Ovary (tissue), 9 donors: ENCODE results near the gene TAGLN2. TPM values are rescaled to one million over a fixed set of nuclear protein-coding genes. Genes with fewer than 3 reads are reported as not detected.

Experiments used
- DNase-seq, 5 donors: peaks; one replicate each; pipeline ENCODE4 v3.0.0-alpha.2; 2019 to 2020
- H3K27ac ChIP-seq, 2 donors: fragments of 200-600 bp; one replicate each; pipeline versions ENCODE4 v1.5.1 to v1.8.0; 2019 to 2022
- H3K27me3 ChIP-seq: fragments of 200-600 bp; one replicate; pipeline ENCODE4 v1.8.0; 2022
- H3K36me3 ChIP-seq: fragments of 200-600 bp; sonication (generic); one replicate; pipeline ENCODE4 v1.5.1; 2019
- H3K4me1 ChIP-seq: one replicate; pipeline ENCODE4 v1.8.1; 2013; ENCODE audit warnings: mild to moderate bottlenecking, moderate library complexity; ENCODE audit not compliant: insufficient read depth
- H3K4me3 ChIP-seq: fragments of 200-600 bp; sonication (generic); one replicate; pipeline ENCODE4 v1.5.1; 2017
- H3K9me3 ChIP-seq, 2 donors: fragments of 200-600 bp in 1 of 2; sonication (generic) in 1 of 2; one replicate each; pipeline versions ENCODE4 v1.5.1 to v1.8.1; 2013 to 2019; ENCODE audit warnings: mild to moderate bottlenecking in 1 of 2, moderate library complexity in 1 of 2
- EP300 ChIP-seq: sonication (generic); formaldehyde crosslinking; IDR thresholded peaks from one replicate; pipeline ENCODE4 v1.6.1; 2017; ENCODE audit warnings: antibody characterized with exemption
- POLR2A ChIP-seq: fragments of 450-650 bp; IDR thresholded peaks from one replicate; pipeline ENCODE4 v1.6.1; 2017; ENCODE audit warnings: antibody characterized with exemption, mild to moderate bottlenecking, moderate library complexity
- WGBS, 3 donors: extraction: QIAGEN DNeasy Blood & Tissue Kit in 1 of 3; methylation state at CpG; one replicate each; pipeline versions ENCODE4 v1.1.5 to v1.1.7; 2013 to 2017; 5-methylcytosine and 5-hydroxymethylcytosine counted together
- intact Hi-C, 4 donors: fragments of 100-400 bp; cut with DNase I; formaldehyde crosslinking; loops; one replicate each; pipeline versions ENCODE4 v1.11.0 to v1.15.1; 2022 to 2023
- polyA plus RNA-seq, 2 donors: library from polyadenylated mRNA; stranded (reverse); fragments of 200-250 nt in 1 of 2; fragments of 350-450 nt in 1 of 2; fragmentation: Illumina TruSeq in 1 of 2; extraction: RNeasy Lipid Tissue Mini Kit (QIAGEN cat#74804) in 1 of 2; gene quantifications; one replicate each; pipeline ENCODE4 v1.2.3, GENCODE V29; 2013 to 2014
- total RNA-seq, 7 donors: library from RNA; depleted of rRNA in 2 of 7; stranded (reverse); fragments of >200 nt in 2 of 7; fragmentation: NEBNext Ultra II Directional in 3 of 7; extraction: Animal tissue kit (Norgen Biotek cat#: 25700) in 3 of 7; gene quantifications; one replicate each; pipeline versions ENCODE4 v1.1.0 to v1.2.4, GENCODE V29; 2016 to 2023
- TF ChIP-seq, protein P1 (sequence below), 3 donors: fragments of 450-650 bp in 2 of 3; fragments of 200-600 bp in 1 of 3; IDR thresholded peaks; one replicate each; pipeline versions ENCODE4 v1.5.1 to v1.8.0; 2016 to 2022; ENCODE audit warnings: antibody characterized with exemption in 3 of 3, mild to moderate bottlenecking in 1 of 3
- donor health status: DM: no; HTN: no; CAD: no; lungs with moderate emphysema.
- donor health status: DM: no; HTN: no; CAD: no.
- donor health status: Bipolar disorder and iron deficiency.
- donor health status: DM: yes; HTN: yes; CAD: no.
- donor health status: DM: no; HTN: no; CAD: no.
- donor health status: DM: yes; HTN: yes; CAD: no.

TAGLN2 gene
- total and polyA plus RNA-seq, 9 donors: 81.8 to 266 (median 174) TPM

DNA sequence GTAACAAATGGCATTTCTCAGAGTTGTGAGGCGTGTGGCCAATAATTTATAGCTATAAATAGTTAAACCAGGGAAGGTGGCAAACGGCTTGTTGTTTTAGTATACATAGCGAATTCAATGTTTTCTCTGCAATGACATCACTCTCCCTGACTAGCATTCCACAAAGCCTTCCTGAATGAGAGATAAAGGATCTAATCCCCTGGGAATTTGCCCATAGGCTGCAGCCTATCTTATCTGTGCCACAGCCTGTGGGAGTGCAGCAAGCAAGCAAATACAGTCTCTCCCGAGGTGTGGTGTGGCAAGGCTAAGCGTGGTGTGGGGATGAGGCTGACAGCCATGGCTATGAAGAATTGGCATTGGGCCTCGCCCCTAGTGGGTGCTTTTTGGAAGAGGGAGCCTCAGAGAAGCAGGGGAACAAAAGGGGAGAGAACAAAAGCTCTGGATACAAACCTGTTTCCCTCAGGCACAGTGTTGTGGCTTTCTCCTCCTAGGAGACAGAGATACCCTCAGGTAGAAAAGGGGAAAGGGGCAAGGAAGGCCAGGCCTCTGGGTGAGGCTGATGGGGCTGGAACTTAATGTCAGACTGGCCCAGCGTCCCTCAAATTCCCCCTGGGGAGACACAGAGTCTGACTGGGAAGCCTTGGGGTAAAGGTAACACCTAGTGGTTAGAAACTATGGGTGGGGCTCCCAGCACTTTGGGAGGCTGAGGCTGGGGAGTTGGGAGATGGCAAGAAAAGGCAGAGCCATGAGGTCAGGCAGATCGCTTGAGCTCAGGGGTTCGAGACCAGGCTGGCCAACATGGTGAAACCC lies 8.9 kb downstream of the TAGLN2 start:
- no peaks in the 10 kb centered on the region for H3K27me3 ChIP-seq
- H3K4me1 ChIP-seq: peaks cover 2% of the 10 kb centered on the region
- H3K27ac ChIP-seq: peak overlapping the region in 1 of 2 donors; percentile 33
- H3K36me3 ChIP-seq: no peaks in the 10 kb centered on the region
- intact Hi-C loops: no loop called here
- no peaks in the 10 kb centered on the region for H3K9me3 ChIP-seq
- 46 to 48% (median 47%) methylated on average over 9 of the region's 9 CpGs for WGBS, 3 donors
- DNase-seq: no peak
- TF ChIP-seq POLR2A (no peak), EP300 (no peak)
- TF ChIP-seq, protein P1, sequence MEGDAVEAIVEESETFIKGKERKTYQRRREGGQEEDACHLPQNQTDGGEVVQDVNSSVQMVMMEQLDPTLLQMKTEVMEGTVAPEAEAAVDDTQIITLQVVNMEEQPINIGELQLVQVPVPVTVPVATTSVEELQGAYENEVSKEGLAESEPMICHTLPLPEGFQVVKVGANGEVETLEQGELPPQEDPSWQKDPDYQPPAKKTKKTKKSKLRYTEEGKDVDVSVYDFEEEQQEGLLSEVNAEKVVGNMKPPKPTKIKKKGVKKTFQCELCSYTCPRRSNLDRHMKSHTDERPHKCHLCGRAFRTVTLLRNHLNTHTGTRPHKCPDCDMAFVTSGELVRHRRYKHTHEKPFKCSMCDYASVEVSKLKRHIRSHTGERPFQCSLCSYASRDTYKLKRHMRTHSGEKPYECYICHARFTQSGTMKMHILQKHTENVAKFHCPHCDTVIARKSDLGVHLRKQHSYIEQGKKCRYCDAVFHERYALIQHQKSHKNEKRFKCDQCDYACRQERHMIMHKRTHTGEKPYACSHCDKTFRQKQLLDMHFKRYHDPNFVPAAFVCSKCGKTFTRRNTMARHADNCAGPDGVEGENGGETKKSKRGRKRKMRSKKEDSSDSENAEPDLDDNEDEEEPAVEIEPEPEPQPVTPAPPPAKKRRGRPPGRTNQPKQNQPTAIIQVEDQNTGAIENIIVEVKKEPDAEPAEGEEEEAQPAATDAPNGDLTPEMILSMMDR (IDR thresholded peaks at IDR 0.05): no peak
- no peak overlapping the region for H3K4me3 ChIP-seq

DNA sequence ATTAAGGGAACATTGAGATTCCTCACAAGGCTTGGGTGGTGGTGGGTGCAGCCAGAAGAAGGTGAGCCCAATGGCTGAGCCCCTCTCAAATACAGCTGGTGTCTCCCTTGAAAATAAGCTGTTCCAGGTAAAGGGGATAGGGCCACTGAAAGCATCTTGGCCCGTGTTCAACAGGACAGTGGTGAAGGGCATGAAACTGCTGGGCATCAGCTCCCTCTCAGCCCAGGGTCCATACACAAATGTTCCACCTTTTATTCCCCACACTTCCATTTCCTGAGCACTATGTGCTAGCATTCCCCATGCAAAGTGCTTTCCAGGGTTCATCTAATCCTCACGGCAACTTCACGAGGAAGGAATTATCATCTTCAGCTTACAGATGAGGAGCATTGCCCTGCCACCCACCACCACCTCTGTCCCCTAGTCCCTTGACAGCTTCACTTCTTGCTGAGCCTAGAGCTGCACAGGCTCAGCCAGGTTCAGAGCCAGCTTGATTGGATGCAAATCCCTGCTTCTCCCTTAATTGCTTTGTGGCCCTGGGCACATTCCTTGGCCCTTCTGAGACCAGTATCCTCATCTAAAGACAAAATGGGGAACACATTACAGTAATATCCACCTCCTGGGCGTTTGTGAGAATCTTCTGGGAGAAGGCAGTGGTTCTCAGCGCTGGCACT lies 9.6 kb downstream of the TAGLN2 start:
- WGBS, 3 donors: 40 to 50% (median 49%) methylated on average over 5 of the region's 5 CpGs
- no peak for DNase-seq
- Histone ChIP-seq H3K9me3 (no peaks in the 10 kb centered on the region), H3K27ac (peak overlapping the region in 1 of 2 donors; percentile 33), H3K36me3 (no peaks in the 10 kb centered on the region), H3K4me3 (no peak overlapping the region), H3K4me1 (peaks cover 2% of the 10 kb centered on the region), H3K27me3 (no peaks in the 10 kb centered on the region)
- intact Hi-C loops: no loop called here
- TF ChIP-seq POLR2A (no peak), EP300 (no peak)
- TF ChIP-seq, protein P1 (IDR thresholded peaks at IDR 0.05): no peak

DNA sequence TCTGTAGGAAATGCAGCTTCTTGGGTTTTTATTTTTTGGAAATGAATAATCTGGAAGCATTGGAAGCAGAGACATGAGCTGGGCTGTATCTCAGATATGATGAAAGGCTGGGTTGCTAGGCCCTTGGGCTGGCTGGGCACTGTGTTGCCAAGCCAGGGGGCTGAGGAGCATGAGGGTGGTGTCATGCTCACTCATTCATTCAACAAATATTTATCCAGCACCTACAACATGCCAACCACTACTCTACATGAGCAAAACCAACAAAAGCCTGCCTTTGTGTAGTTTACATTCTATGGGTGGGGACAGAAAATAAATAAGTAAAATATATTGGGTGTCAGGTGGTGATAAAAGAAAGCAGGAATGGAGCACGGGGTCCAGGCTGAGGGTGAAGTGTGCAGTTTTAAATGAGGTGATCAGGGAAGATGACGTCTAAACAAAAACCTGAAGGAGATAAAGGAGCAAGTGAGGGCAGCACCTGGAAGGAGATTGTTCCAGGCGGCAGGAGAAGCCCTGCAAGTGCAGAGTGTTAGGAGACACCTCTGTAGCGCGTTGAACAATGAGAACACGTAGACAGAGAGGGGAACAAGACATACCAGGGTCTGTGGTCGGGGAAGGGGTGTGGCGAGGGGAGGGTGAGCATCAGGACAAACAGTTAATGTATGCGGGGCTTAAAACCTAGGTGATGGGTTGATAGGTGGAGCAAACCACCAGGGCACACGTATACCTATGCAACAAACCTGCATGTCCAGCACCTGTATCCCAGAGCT lies 10.9 kb downstream of the TAGLN2 start:
- H3K4me3 ChIP-seq: no peak overlapping the region
- TF ChIP-seq, protein P1 (IDR thresholded peaks at IDR 0.05): no peak
- TF ChIP-seq EP300 (no peak), POLR2A (no peak)
- no peaks in the 10 kb centered on the region for H3K36me3 ChIP-seq
- no peak for DNase-seq
- no peaks in the 10 kb centered on the region for H3K27me3 ChIP-seq
- H3K9me3 ChIP-seq: no peaks in the 10 kb centered on the region
- intact Hi-C loops: no loop called here
- 87 to 90% (median 89%) methylated on average over 10 of the region's 10 CpGs for WGBS, 3 donors
- no peak overlapping the region for H3K27ac ChIP-seq
- peaks cover 4% of the 10 kb centered on the region for H3K4me1 ChIP-seq

DNA sequence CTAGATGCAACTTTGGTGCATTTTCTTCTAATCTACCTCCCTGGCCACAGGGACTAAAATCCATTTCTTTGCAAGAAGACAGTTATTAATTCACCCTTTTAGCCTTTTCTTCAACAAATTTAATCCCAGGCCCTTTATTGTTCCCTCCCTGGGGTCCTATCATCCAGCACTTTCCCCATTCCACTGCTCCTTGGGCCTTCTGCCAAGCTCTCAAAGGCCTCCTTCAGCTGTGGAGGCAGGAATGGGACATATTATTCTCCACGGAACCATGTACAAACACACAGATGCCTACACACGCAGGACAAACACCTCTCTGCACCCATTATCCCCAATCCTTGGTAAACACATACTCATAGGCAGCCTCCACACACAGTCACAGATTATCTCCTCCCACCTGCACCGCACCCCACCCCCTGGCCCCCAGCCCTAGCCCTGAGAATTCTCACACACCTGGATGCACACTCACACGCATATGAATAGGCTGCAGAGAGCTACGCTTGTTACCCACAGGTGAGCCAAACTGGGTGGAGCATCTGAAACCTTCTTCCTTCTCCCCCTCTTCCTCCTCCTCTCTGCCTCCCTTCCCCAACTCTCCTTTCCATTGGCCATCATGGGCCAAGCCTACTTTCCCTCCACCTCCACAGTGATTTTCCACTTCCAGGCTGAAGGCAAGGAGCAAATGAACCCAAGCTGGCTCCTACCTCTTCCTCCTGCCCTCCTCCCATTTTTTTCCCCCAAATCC lies 11.7 kb downstream of the TAGLN2 start:
- DNase-seq: no peak
- H3K36me3 ChIP-seq: no peaks in the 10 kb centered on the region
- no peaks in the 10 kb centered on the region for H3K27me3 ChIP-seq
- no peaks in the 10 kb centered on the region for H3K9me3 ChIP-seq
- H3K27ac ChIP-seq: no peak overlapping the region
- H3K4me1 ChIP-seq: peaks cover 4% of the 10 kb centered on the region
- intact Hi-C loops: no loop called here
- WGBS, 3 donors: 80 to 82% (median 80%) methylated on average over 5 of the region's 5 CpGs
- no peak overlapping the region for H3K4me3 ChIP-seq
- no peak for TF ChIP-seq EP300
- TF ChIP-seq POLR2A: no peak
- TF ChIP-seq, protein P1 (IDR thresholded peaks at IDR 0.05): no peak
